NCI-H146 treated with DMSO at 0.1 percent for 48 hours (cell line): ENCODE results near the gene CHRNG.

ENCODE experiments used
- DNase-seq: peaks from one replicate; lab custom pipeline; 2025; ENCODE audit not compliant: unreplicated experiment; lab: John Stamatoyannopoulos, UW

Gene CHRNG

GRCh38 chr2:232574674-232575403, 35.3 kb downstream of the CHRNG start:
- no peak for DNase-seq

- no peak for DNase-seq
These were observed 35.9 kb downstream of the CHRNG start for GRCh38 chr2:232575404-232575746.

GRCh38 chr2:232576995-232577394, 37.5 kb downstream of the CHRNG start:
- DNase-seq = no peak

GRCh38 chr2:232577841-232578240, 38.3 kb downstream of the CHRNG start:
- no peak for DNase-seq

GRCh38 chr2:232578626-232579025, 39.1 kb downstream of the CHRNG start:
- no peak for DNase-seq

- DNase-seq = no peak
These were observed 41.1 kb downstream of the CHRNG start for GRCh38 chr2:232580648-232580981.

- DNase-seq = no peak
These were observed 42.2 kb downstream of the CHRNG start for GRCh38 chr2:232581725-232582124.

GRCh38 chr2:232584238-232584637, 44.7 kb downstream of the CHRNG start:
- no peak for DNase-seq

- DNase-seq = no peak
These were observed 47.5 kb downstream of the CHRNG start for GRCh38 chr2:232586943-232587505.

- DNase-seq = no peak
These were observed 48.0 kb downstream of the CHRNG start for GRCh38 chr2:232587512-232587911.

GRCh38 chr2:232588031-232588430, 48.5 kb downstream of the CHRNG start:
- DNase-seq = no peak

GRCh38 chr2:232588680-232589585, 49.4 kb downstream of the CHRNG start:
- DNase-seq = no peak

- no peak for DNase-seq
These were observed 53.4 kb downstream of the CHRNG start for GRCh38 chr2:232592772-232593395.

GRCh38 chr2:232593982-232594381, 54.5 kb downstream of the CHRNG start:
- no peak for DNase-seq
